ENCODE results near the gene HOXC10. TPM values are rescaled to one million over a fixed set of nuclear protein-coding genes. Genes with fewer than 3 reads are reported as not detected.

HOXC10 gene
- total RNA-seq, 4 donors from 2014 or later, result 1.3 to 12.4 (median 3.2) TPM; not detected in 1

DNA sequence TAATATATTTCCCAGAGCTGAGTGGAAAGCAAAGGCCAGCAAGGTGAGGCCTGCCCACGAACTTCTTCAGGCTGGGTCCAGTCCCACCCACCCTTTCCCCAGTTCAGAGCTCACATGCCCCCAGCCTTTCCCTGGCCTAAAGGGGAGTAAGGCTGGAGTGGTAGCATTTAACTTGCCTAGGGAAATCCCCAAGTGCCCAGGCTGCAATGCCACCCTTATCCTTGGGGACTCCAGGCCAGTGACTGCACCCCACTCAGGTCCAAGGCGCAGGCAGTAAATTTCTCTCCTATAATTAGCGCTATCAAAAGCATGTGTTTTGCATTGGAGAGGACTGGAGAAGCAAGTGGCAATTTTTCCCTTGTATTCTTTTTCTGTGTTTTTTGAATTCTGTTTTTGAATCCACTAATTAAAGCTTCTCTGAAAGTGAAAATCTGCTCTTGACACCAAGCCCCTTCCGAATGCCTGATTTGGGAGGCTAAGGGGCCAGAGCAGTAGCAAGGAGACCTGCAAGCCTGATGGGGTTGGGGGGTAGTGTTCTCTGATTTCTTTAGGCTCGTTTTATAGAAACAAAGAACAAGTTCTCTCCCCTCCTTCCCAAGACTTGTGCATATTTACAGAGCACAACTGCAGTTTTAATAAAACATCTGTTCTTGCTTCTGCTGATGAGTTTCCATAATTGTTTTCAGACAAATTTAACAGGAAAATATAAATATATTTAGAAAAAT lies 39.8 kb downstream of the HOXC10 start:
- intact Hi-C loops (cut with DNase I; ENCODE audit: low total_unique reads), result no loop called here
- no peak for DNase-seq
- Histone ChIP-seq H3K27me3 (peaks cover 0 to 25% of the 10 kb centered on the region in 2 donors), H3K36me3 (no peaks in the 10 kb centered on the region), H3K4me1 (no peaks in the 10 kb centered on the region), H3K4me3 (no peak overlapping the region), H3K9me3 (no peaks in the 10 kb centered on the region), H3K27ac (no peak overlapping the region)
- TF ChIP-seq, protein P1, sequence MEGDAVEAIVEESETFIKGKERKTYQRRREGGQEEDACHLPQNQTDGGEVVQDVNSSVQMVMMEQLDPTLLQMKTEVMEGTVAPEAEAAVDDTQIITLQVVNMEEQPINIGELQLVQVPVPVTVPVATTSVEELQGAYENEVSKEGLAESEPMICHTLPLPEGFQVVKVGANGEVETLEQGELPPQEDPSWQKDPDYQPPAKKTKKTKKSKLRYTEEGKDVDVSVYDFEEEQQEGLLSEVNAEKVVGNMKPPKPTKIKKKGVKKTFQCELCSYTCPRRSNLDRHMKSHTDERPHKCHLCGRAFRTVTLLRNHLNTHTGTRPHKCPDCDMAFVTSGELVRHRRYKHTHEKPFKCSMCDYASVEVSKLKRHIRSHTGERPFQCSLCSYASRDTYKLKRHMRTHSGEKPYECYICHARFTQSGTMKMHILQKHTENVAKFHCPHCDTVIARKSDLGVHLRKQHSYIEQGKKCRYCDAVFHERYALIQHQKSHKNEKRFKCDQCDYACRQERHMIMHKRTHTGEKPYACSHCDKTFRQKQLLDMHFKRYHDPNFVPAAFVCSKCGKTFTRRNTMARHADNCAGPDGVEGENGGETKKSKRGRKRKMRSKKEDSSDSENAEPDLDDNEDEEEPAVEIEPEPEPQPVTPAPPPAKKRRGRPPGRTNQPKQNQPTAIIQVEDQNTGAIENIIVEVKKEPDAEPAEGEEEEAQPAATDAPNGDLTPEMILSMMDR (IDR thresholded peaks at IDR 0.05), result no peak
- TF ChIP-seq POLR2A (IDR thresholded peaks at IDR 0.05), result no peak

DNA sequence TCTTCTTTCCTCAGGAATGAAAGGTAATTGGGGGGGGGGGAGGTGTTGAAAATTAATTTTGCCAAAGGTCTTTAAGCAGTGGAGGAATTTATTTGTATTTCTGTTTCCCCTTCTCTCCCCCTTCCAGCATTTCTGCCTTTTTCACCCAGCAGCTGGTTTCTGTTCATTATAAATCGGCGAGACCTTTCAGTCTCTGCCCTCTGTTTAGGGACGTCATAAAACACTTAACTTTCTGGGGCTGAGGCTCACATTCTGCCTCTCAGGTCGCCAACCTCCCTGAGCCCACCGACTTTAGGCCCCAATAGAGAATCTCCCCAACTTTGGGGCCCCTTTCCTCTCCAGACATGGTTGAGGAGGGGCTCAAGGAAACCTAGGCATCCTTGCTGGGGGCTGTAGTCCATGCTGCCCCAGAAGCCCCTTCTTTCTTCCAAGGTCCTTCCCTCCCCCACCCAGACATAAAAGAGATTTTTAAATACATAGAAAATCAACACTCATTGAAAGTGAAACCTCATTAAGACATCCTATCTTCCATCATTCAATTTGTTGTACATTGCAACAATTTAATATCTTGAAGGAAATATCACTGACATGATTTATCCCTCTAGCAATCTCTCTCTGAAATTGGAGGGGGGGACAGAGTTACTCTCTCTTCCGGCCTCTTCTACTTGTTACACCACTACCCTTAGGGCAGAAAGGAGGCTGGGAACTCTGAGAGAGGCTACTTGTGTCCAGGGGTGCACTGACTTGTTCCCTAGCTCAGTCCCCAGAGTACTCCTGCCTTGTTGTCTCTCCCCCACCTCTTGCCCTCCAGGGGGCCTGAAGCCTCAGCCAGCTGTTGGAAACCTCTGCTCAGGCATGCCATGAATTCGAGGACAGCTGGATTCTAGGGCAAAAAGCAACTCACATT lies 40.8 kb downstream of the HOXC10 start:
- DNase-seq, result no peak
- Histone ChIP-seq H3K36me3 (no peaks in the 10 kb centered on the region), H3K9me3 (no peaks in the 10 kb centered on the region), H3K4me1 (no peaks in the 10 kb centered on the region), H3K4me3 (no peak overlapping the region), H3K27ac (no peak overlapping the region), H3K27me3 (peaks cover 0 to 25% of the 10 kb centered on the region in 2 donors)
- TF ChIP-seq, protein P1 (IDR thresholded peaks at IDR 0.05), result no peak
- no peak for TF ChIP-seq POLR2A (IDR thresholded peaks at IDR 0.05)
- intact Hi-C loops (cut with DNase I; ENCODE audit: low total_unique reads), result no loop called here

DNA sequence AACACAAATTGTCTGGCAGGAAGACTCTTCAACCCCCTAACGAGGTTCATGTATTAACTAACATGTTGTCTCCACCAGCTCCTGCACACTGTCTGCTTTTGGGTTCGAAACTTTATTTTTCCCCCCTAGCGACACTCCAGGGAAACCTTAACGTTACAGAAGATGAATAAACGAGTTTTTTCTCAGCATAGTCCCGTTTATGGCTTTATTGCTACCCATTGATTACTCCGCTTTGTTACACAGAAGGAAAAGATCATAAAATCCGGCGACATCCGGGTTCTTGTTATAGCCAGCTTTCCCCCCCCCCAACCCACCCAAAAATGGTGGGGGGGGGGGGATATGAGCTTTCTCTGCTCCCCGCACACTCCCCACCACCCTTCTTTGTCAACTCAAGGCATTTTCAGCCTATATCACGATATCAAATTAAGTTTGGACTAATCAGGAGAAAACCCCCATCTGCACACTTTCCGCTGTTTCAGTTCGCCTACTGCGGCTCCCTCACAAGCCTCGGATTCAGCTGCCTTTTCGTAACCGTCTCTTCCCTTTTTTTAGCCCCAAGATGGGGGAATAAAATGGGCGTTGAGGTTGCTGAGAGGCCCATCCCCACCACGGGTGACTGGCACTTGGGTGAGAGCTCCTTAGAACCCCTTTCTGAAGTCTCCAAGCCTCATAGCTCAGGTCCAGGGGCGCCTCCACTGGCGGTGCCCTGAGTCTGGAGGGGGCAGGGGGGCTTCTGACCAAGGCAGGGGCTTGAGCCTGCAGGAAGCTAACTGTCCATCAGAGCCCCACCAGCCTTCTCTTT lies 41.9 kb downstream of the HOXC10 start:
- H3K9me3 ChIP-seq, result no peaks in the 10 kb centered on the region
- no peaks in the 10 kb centered on the region for H3K4me1 ChIP-seq
- no peak overlapping the region for H3K4me3 ChIP-seq
- intact Hi-C loops (cut with DNase I; ENCODE audit: low total_unique reads), result no loop called here
- TF ChIP-seq, protein P1 (IDR thresholded peaks at IDR 0.05), result no peak
- no peak for TF ChIP-seq POLR2A (IDR thresholded peaks at IDR 0.05)
- peaks cover 0 to 25% of the 10 kb centered on the region in 2 donors for H3K27me3 ChIP-seq
- H3K27ac ChIP-seq, result no peak overlapping the region
- no peaks in the 10 kb centered on the region for H3K36me3 ChIP-seq
- no peak for DNase-seq

DNA sequence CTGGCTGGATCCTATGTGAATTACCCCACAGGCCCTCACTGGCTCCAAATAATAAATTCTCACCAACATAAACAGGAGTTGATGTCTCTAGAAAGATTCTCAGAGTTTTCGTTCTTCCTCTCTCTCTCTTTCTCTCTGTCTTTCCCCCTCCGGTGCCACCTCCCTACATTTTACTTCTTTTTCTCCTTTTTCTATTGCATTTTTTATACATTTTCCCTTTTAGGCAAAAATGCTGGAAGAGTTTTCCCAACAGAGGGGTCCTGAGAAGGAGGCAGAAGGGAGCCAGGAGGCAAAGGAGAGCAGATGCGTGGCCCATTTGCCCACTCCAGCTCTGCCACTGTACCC lies 42.5 kb downstream of the HOXC10 start:
- H3K4me3 ChIP-seq, result no peak overlapping the region
- no peaks in the 10 kb centered on the region for H3K36me3 ChIP-seq
- TF ChIP-seq, protein P1 (IDR thresholded peaks at IDR 0.05), result no peak
- TF ChIP-seq POLR2A (IDR thresholded peaks at IDR 0.05), result no peak
- no peak for DNase-seq
- no peaks in the 10 kb centered on the region for H3K4me1 ChIP-seq
- H3K27me3 ChIP-seq, result peaks cover 0 to 25% of the 10 kb centered on the region in 2 donors
- no peak overlapping the region for H3K27ac ChIP-seq
- intact Hi-C loops (cut with DNase I; ENCODE audit: low total_unique reads), result no loop called here
- no peaks in the 10 kb centered on the region for H3K9me3 ChIP-seq
